Colonic mucosa (tissue), 4 donors: ENCODE measurements around the gene MROH2A. TPM values are rescaled to one million over a fixed set of nuclear protein-coding genes. Genes with fewer than 3 reads are reported as not detected.

Experiments
- DNase-seq: peaks from one replicate; pipeline ENCODE4 v3.0.0-alpha.2; 2020
- H3K27ac ChIP-seq: fragments of 200-600 bp; one replicate; pipeline ENCODE4 v1.8.0; 2021
- H3K27me3 ChIP-seq: fragments of 200-600 bp; one replicate; pipeline ENCODE4 v1.8.0; 2021
- H3K36me3 ChIP-seq: fragments of 200-600 bp; one replicate; pipeline ENCODE4 v1.8.0; 2021
- H3K4me1 ChIP-seq: fragments of 200-600 bp; one replicate; pipeline ENCODE4 v1.8.0; 2021; ENCODE audit warnings: mild to moderate bottlenecking
- H3K4me3 ChIP-seq: fragments of 200-600 bp; one replicate; pipeline ENCODE4 v1.8.0; 2021
- H3K9ac ChIP-seq, 2 donors: one replicate each; pipeline ENCODE4 v1.7.0; 2013; ENCODE audit warnings: control low read depth in 2 of 2, low read depth in 2 of 2, low read length in 2 of 2
- H3K9me3 ChIP-seq: fragments of 200-600 bp; one replicate; pipeline ENCODE4 v1.8.0; 2021
- intact Hi-C: fragments of 100-400 bp; cut with DNase I; formaldehyde crosslinking; loops from one replicate; pipeline ENCODE4 v1.14.1; 2022
- total RNA-seq, 2 donors: library from RNA; stranded (reverse); fragmentation: NEBNext Ultra II Directional in 1 of 2; extraction: Animal tissue kit (Norgen Biotek cat#: 25700) in 1 of 2; gene quantifications; one replicate each; pipeline ENCODE4 v1.2.1, GENCODE V29; 2021
- TF ChIP-seq, protein P1 (sequence below): fragments of 200-600 bp; IDR thresholded peaks from one replicate; pipeline ENCODE4 v1.8.0; 2022; ENCODE audit warnings: antibody characterized with exemption, mild to moderate bottlenecking
- donor health status: healthy.
- donor health status: DM: no; HTN: no; CAD: no.
- donor health status: DM: no; HTN: no; CAD: no.

The MROH2A gene
- total RNA-seq, 2 donors from 2014 or later = not detected

DNA sequence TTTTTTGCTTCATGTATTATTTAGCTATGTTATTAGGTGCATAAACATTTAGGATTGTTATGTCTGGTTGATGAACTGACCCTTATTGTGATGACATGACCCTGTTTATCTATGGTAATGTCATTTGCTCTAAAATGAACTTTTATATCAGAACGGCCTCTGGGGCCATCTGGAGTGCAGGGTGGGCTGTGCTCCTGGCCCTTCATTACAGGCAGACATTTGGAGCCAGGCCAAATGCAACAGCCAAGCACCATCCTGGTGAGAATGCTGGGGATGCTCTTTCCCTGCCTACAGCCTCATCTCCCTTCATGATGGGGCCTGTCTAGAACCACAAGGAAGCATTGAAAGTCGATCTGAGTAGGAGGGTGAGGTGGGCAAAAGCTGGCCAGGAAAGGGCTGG, 38.2 kb downstream of the MROH2A start:
- no peak for DNase-seq
- no peaks in the 10 kb centered on the region for H3K9me3 ChIP-seq
- no peaks in the 10 kb centered on the region for H3K36me3 ChIP-seq
- H3K27me3 ChIP-seq = no peaks in the 10 kb centered on the region
- intact Hi-C loops = no loop called here
- no peaks in the 10 kb centered on the region for H3K4me1 ChIP-seq
- H3K4me3 ChIP-seq = no peak overlapping the region
- TF ChIP-seq, protein P1, sequence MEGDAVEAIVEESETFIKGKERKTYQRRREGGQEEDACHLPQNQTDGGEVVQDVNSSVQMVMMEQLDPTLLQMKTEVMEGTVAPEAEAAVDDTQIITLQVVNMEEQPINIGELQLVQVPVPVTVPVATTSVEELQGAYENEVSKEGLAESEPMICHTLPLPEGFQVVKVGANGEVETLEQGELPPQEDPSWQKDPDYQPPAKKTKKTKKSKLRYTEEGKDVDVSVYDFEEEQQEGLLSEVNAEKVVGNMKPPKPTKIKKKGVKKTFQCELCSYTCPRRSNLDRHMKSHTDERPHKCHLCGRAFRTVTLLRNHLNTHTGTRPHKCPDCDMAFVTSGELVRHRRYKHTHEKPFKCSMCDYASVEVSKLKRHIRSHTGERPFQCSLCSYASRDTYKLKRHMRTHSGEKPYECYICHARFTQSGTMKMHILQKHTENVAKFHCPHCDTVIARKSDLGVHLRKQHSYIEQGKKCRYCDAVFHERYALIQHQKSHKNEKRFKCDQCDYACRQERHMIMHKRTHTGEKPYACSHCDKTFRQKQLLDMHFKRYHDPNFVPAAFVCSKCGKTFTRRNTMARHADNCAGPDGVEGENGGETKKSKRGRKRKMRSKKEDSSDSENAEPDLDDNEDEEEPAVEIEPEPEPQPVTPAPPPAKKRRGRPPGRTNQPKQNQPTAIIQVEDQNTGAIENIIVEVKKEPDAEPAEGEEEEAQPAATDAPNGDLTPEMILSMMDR = no peak
- H3K9ac ChIP-seq = no peak overlapping the region
- H3K27ac ChIP-seq = no peak overlapping the region

DNA sequence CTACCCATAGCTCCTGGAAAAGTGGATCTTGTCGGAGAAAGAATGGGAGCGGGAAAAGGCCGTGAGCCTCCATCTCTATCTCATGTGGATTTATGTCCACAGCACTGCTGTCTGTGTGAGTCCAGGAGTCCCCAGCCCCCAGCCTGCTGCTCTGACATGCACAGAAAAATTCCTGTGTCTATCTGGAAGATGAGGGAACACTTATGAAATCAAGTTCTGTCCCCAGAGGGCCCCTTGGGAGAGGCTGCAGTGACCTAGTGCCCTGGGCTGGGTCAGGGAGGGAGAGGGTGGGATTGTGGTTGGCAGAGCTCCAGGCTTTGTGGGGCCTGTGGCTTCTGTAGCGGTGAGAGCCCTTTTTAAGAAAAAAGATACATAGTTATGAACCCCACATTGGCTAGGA, 38.6 kb downstream of the MROH2A start:
- no peak overlapping the region for H3K27ac ChIP-seq
- H3K9me3 ChIP-seq = no peaks in the 10 kb centered on the region
- TF ChIP-seq, protein P1 = no peak
- H3K9ac ChIP-seq = no peak overlapping the region
- no peaks in the 10 kb centered on the region for H3K27me3 ChIP-seq
- DNase-seq = no peak
- intact Hi-C loops = no loop called here
- H3K4me3 ChIP-seq = no peak overlapping the region
- H3K4me1 ChIP-seq = no peaks in the 10 kb centered on the region
- H3K36me3 ChIP-seq = no peaks in the 10 kb centered on the region

DNA sequence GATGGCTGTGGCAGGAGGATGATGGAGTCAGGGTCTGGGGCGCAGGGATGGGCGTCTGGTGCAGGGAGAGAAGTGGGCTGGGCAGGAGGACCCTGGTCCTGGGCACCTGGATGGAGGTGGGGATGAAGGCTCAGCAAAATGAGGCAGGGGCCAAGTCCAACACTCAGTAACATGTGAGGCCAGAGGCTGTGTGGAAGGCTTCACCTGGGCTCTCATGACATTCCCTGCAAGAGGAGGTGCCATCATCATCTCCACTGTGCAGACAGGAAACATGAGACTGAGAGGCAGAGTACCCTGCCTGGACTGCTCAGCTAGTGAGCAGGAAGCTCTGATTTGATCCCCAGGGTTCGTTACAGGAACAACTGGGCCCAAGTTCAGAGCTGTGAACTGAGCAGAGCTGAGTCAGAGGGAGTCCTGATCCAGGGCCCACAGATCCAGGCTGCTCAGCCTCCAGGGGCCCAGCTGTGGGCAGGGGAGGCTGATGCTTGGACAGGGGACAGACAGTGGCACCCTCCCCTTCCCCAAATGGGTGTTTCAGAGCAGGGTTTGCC, 39.3 kb downstream of the MROH2A start:
- no peaks in the 10 kb centered on the region for H3K4me1 ChIP-seq
- no peak for DNase-seq
- H3K27me3 ChIP-seq = no peaks in the 10 kb centered on the region
- H3K36me3 ChIP-seq = no peaks in the 10 kb centered on the region
- no peaks in the 10 kb centered on the region for H3K9me3 ChIP-seq
- intact Hi-C loops = no loop called here
- no peak overlapping the region for H3K9ac ChIP-seq
- H3K4me3 ChIP-seq = no peak overlapping the region
- H3K27ac ChIP-seq = no peak overlapping the region
- TF ChIP-seq, protein P1 = no peak

DNA sequence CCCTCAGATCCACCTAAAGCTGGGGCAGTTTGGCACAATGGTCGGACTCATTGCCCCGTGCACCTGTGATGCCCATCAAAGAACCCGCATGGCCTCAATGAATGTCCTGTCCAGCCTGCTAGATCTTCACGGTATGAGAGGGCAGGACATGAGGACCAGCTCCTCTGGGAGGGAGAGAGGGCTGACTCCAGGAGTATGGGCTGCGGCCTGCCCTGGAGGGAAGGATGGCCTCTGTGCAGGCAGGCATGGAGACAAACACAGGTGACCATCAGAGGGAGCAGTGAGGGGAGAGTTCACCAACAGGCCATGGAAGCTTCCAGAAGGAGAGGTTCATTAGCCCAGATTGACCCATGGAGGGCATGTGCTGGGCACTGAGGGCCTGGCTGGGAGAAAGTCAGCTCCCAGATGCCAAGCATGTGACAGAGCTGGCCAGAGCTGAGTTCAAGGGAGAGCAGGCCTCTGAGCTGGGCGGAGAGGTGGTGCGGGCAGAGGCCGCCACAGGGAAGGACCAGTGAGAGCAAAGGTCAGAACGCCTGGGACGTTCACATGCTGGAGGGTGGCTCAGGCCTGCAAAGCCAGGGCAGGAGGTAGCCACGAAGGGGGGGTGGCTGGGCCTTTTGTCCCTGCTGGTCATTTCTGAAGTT, 40.0 kb downstream of the MROH2A start:
- intact Hi-C loops = no loop called here
- Histone ChIP-seq H3K9me3 (no peaks in the 10 kb centered on the region), H3K27ac (no peak overlapping the region), H3K4me1 (no peaks in the 10 kb centered on the region), H3K27me3 (no peaks in the 10 kb centered on the region), H3K4me3 (no peak overlapping the region), H3K9ac (no peak overlapping the region), H3K36me3 (no peaks in the 10 kb centered on the region)
- no peak for DNase-seq
- TF ChIP-seq, protein P1 = no peak

DNA sequence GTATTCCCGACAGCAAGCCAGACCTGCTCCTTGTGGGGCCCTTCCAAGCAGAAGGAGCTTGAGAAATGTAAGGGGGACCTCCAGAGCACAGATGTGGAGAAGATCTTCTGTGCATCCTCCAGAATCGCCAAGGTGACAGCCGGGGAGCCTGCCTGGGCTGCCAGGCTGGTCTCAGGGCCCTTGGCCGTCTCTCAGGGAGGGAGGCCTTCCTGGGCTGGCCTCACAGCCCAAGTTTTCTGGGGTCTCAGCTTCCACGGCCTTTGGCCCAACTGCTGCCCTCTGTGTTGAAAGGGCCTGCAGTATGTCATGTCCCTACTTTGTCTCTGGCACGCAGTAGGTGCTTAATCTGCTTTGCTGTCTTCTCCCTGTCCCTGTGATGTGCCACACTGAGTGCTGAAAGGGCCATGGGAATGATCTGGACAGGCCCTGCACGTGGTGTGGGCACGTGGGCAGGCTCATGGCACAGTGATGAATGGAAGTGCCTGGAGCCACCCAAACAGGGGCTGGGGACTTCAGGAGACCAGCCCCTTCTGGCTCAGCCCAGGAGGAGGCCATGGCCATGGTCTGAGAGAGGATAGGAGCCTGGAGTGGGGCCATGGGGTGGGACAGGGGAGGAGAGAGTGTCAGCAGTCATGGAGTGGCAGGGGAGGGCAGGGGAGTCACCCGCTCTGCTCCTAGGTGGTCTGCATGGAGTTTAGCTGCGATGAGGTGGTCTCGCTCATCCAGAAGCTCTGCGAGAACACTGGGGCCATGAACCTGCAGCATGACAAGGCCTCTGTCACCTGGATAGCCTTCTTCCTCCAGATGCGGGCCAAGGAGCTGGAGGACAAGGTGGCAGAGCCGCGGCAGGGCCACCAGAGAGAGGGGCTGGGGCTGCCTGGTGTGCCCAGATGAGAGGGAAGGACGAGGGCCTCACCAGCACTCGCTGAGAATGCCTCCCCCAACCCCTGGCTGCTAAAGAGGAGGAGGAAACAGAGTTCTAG, 40.8 kb downstream of the MROH2A start:
- H3K4me3 ChIP-seq = no peak overlapping the region
- no peak for DNase-seq

More for the DNA sequence above, 40.8 kb downstream of the MROH2A start:
- Histone ChIP-seq H3K27ac (no peak overlapping the region), H3K36me3 (no peaks in the 10 kb centered on the region), H3K9me3 (no peaks in the 10 kb centered on the region), H3K4me1 (no peaks in the 10 kb centered on the region), H3K9ac (no peak overlapping the region), H3K27me3 (no peaks in the 10 kb centered on the region)
- TF ChIP-seq, protein P1 = no peak
- intact Hi-C loops = no loop called here
